CD14-positive monocyte (primary cell): ENCODE data around the gene URB2. TPM values are rescaled to one million over a fixed set of nuclear protein-coding genes. Genes with fewer than 3 reads are reported as not detected.

Experiments
- DNase-seq, 3 donors: peaks; one replicate each; pipeline ENCODE4 v3.0.0-alpha.2; 2011 to 2022
- H2AFZ ChIP-seq: 2 replicates; pipeline ENCODE4 v1.6.0; 2012; ENCODE audit warnings: mild to moderate bottlenecking, low read depth, low read length, inconsistent platforms; ENCODE audit not compliant: insufficient read depth, poor library complexity, severe bottlenecking
- H3K27ac ChIP-seq, 2 donors: 1 replicate in 1 of 2; 2 replicates in 1 of 2; pipeline ENCODE4 v1.5.1; 2012 to 2013; ENCODE audit warnings: low read length in 2 of 2, control low read depth in 1 of 2, inconsistent platforms in 1 of 2, low read depth in 1 of 2, mild to moderate bottlenecking in 1 of 2
- H3K27me3 ChIP-seq, 2 donors: one replicate each; pipeline versions ENCODE4 v1.6.0 to v1.6.1; 2011 to 2013; ENCODE audit warnings: low read length in 2 of 2; ENCODE audit not compliant: control insufficient read depth in 2 of 2, insufficient read depth in 2 of 2
- H3K36me3 ChIP-seq, 2 donors: replicated peaks in 1 of 2; 1 replicate in 1 of 2; 2 replicates in 1 of 2; pipeline versions ENCODE4 v1.5.1 to v1.6.1; 2012 to 2013; ENCODE audit warnings: low read length in 2 of 2, control low read depth in 1 of 2, inconsistent platforms in 1 of 2, mild to moderate bottlenecking in 1 of 2; ENCODE audit not compliant: insufficient read depth in 2 of 2, control insufficient read depth in 1 of 2
- H3K4me1 ChIP-seq, 2 donors: 1 replicate in 1 of 2; 2 replicates in 1 of 2; pipeline versions ENCODE4 v1.5.1 to v1.6.1; 2012 to 2013; ENCODE audit warnings: low read length in 2 of 2, control low read depth in 1 of 2, inconsistent platforms in 1 of 2, mild to moderate bottlenecking in 1 of 2, moderate library complexity in 1 of 2; ENCODE audit not compliant: insufficient read depth in 2 of 2, control insufficient read depth in 1 of 2
- H3K4me2 ChIP-seq: replicated peaks from 2 replicates; pipeline ENCODE3; 2012; ENCODE audit warnings: low read length, moderate library complexity, mild to moderate bottlenecking; ENCODE audit not compliant: poor library complexity, severe bottlenecking; ENCODE audit errors: extremely low read depth
- H3K4me3 ChIP-seq, 3 experiments: fragments of 200-600 bp in 1 of 3; sonication (generic) in 1 of 3; replicated peaks in 1 of 3; 1 replicate in 2 of 3; 2 replicates in 1 of 3; pipeline ENCODE4 v1.5.1; 2011 to 2013; ENCODE audit warnings: low read length in 3 of 3, mild to moderate bottlenecking in 3 of 3, control low read depth in 2 of 3, low read depth in 2 of 3, inconsistent platforms in 1 of 3, moderate library complexity in 1 of 3
- H3K79me2 ChIP-seq: 2 replicates; pipeline ENCODE4 v1.6.0; 2012; ENCODE audit warnings: mild to moderate bottlenecking, control low read depth, inconsistent platforms, low read length, moderate library complexity; ENCODE audit not compliant: insufficient read depth
- H3K9ac ChIP-seq: 2 replicates; pipeline ENCODE4 v1.6.0; 2017; ENCODE audit warnings: low read length, mild to moderate bottlenecking; ENCODE audit not compliant: insufficient read depth, poor library complexity, severe bottlenecking
- H3K9me3 ChIP-seq, 2 donors: replicated peaks in 1 of 2; 1 replicate in 1 of 2; 2 replicates in 1 of 2; pipeline versions ENCODE4 v1.5.1 to v1.6.1; 2012 to 2013; ENCODE audit warnings: low read length in 2 of 2, control low read depth in 1 of 2; ENCODE audit not compliant: control insufficient read depth in 1 of 2, insufficient read depth in 1 of 2
- H4K20me1 ChIP-seq: 2 replicates; pipeline ENCODE4 v1.6.0; 2012; ENCODE audit warnings: mild to moderate bottlenecking, low read length, control low read depth, moderate library complexity; ENCODE audit not compliant: insufficient read depth
- H3K27ac Mint-ChIP-seq, 7 donors: one replicate each; pipeline ENCODE4 v1.8.0; 2020; ENCODE audit warnings: mild to moderate bottlenecking in 7 of 7, mixed read lengths in 7 of 7, moderate library complexity in 6 of 7, inconsistent platforms in 2 of 7
- H3K27me3 Mint-ChIP-seq, 3 donors: one replicate each; pipeline ENCODE4 v1.8.0; 2021 to 2022; ENCODE audit warnings: low read depth in 3 of 3, mild to moderate bottlenecking in 3 of 3, mixed read lengths in 3 of 3, moderate library complexity in 3 of 3, inconsistent platforms in 1 of 3
- H3K36me3 Mint-ChIP-seq, 2 donors: one replicate each; pipeline ENCODE4 v1.8.0; 2020; ENCODE audit warnings: mixed read lengths in 2 of 2, inconsistent platforms in 1 of 2, mild to moderate bottlenecking in 1 of 2
- H3K4me1 Mint-ChIP-seq: one replicate; pipeline ENCODE4 v1.8.0; 2020; ENCODE audit warnings: mild to moderate bottlenecking, mixed read lengths
- H3K4me3 Mint-ChIP-seq, 2 donors: one replicate each; pipeline ENCODE4 v1.8.0; 2020; ENCODE audit warnings: mild to moderate bottlenecking in 2 of 2, mixed read lengths in 2 of 2, moderate library complexity in 1 of 2
- H3K9me3 Mint-ChIP-seq, 7 donors: one replicate each; pipeline ENCODE4 v1.8.0; 2020 to 2022; ENCODE audit warnings: mixed read lengths in 7 of 7, mild to moderate bottlenecking in 6 of 7, moderate library complexity in 6 of 7, inconsistent platforms in 2 of 7
- WGBS: methylation state at CpG from one replicate; pipeline ENCODE4 v1.1.5; 2013; ENCODE audit warnings: missing lambda C conversion rate; ENCODE audit not compliant: insufficient coverage; 5-methylcytosine and 5-hydroxymethylcytosine counted together
- intact Hi-C, 2 donors: fragments of 100-400 bp; cut with micrococcal nuclease; formaldehyde crosslinking; loops; one replicate each; pipeline versions ENCODE4 v1.15.0 to v1.15.1; 2023
- polyA plus RNA-seq, 3 donors: library from polyadenylated mRNA; depleted of rRNA in 1 of 3; unstranded in 2 of 3; stranded (reverse) in 1 of 3; fragments of 300-500 nt in 2 of 3; fragments of >200 nt in 1 of 3; fragmentation: Illumina TruSeq in 2 of 3; gene quantifications; 1 replicate in 2 of 3; 2 replicates in 1 of 3; pipeline ENCODE4 v1.2.3, GENCODE V29; 2012 to 2021
- TF ChIP-seq, protein P1 (sequence below): fragments of 200-600 bp; IDR thresholded peaks from one replicate; pipeline ENCODE4 v1.8.0; 2022; ENCODE audit warnings: antibody characterized with exemption, mild to moderate bottlenecking

URB2 gene
- polyA plus RNA-seq, 3 donors: 0.79 to 2.8 (median 1.5) TPM

DNA sequence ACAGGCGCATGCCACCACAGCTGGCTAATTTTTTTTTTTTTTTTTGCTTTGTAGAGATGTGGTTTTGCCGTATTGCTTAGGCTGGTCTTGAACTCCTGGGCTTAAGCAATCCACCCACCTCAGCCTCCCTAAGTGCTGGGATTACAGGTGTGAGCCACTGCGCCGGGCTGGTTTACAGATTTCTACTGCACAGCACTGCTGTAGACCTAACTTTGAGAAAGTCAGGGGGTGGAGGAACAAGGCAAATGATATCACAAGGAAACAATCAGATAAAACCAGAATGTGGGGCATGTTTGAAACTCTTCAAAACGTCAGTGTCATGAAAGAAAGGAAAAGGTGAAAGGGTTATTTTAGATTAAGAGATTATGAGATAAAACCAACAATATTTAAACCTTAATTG, 45.3 kb downstream of the URB2 start:
- H3K4me2 ChIP-seq: no peak overlapping the region
- H3K4me3 ChIP-seq: no peak overlapping the region
- no peaks in the 10 kb centered on the region for H4K20me1 ChIP-seq
- no peak for DNase-seq
- H3K4me1 ChIP-seq: no peaks in the 10 kb centered on the region
- H2AFZ ChIP-seq: no peak overlapping the region
- no peaks in the 10 kb centered on the region for H3K36me3 Mint-ChIP-seq
- H3K27me3 ChIP-seq: no peaks in the 10 kb centered on the region
- no peak overlapping the region for H3K27ac Mint-ChIP-seq
- no peak overlapping the region for H3K27ac ChIP-seq
- peaks cover 0 to 5% (median 0%) of the 10 kb centered on the region in 3 donors for H3K27me3 Mint-ChIP-seq
- intact Hi-C loops: no loop called here
- H3K36me3 ChIP-seq: no peaks in the 10 kb centered on the region
- no peak overlapping the region for H3K4me3 Mint-ChIP-seq
- no peaks in the 10 kb centered on the region for H3K4me1 Mint-ChIP-seq
- no peaks in the 10 kb centered on the region for H3K9me3 Mint-ChIP-seq
- H3K9ac ChIP-seq: no peak overlapping the region
- no peaks in the 10 kb centered on the region for H3K9me3 ChIP-seq
- TF ChIP-seq, protein P1, sequence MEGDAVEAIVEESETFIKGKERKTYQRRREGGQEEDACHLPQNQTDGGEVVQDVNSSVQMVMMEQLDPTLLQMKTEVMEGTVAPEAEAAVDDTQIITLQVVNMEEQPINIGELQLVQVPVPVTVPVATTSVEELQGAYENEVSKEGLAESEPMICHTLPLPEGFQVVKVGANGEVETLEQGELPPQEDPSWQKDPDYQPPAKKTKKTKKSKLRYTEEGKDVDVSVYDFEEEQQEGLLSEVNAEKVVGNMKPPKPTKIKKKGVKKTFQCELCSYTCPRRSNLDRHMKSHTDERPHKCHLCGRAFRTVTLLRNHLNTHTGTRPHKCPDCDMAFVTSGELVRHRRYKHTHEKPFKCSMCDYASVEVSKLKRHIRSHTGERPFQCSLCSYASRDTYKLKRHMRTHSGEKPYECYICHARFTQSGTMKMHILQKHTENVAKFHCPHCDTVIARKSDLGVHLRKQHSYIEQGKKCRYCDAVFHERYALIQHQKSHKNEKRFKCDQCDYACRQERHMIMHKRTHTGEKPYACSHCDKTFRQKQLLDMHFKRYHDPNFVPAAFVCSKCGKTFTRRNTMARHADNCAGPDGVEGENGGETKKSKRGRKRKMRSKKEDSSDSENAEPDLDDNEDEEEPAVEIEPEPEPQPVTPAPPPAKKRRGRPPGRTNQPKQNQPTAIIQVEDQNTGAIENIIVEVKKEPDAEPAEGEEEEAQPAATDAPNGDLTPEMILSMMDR: no peak
- H3K79me2 ChIP-seq: no peaks in the 10 kb centered on the region
- WGBS: 100% methylated on average over 2 of the region's 5 CpGs

DNA sequence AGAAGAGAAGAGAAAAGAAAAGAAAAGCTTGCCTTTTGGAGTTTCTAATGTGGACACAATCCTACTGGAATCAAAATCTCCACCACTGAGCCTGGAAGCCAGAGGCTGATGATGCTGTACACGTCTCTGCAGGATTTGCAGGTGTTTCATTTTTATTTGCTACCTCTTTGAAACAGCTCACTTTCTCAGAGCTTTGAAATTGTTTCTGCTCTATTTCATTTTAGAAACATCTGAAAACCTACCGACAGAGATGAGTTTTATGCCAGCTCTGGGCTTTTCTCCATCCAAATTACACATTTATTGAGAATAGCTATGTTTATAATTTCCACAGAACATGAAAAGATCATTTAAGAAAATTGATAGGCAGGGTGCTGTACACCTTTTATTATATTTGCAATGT, 46.2 kb downstream of the URB2 start:
- Histone ChIP-seq H4K20me1 (no peaks in the 10 kb centered on the region), H3K27ac (no peak overlapping the region), H3K4me2 (no peak overlapping the region), H3K79me2 (no peaks in the 10 kb centered on the region), H3K9ac (no peak overlapping the region), H3K9me3 (no peaks in the 10 kb centered on the region), H3K27me3 (no peaks in the 10 kb centered on the region), H3K4me3 (no peak overlapping the region), H3K36me3 (no peaks in the 10 kb centered on the region), H2AFZ (no peak overlapping the region), H3K4me1 (no peaks in the 10 kb centered on the region)
- H3K27ac Mint-ChIP-seq: no peak overlapping the region
- H3K27me3 Mint-ChIP-seq: peaks cover 0 to 5% (median 0%) of the 10 kb centered on the region in 3 donors
- H3K9me3 Mint-ChIP-seq: no peaks in the 10 kb centered on the region
- 80% methylated on average over 1 of the region's 2 CpGs for WGBS
- no peak for DNase-seq
- H3K4me1 Mint-ChIP-seq: no peaks in the 10 kb centered on the region
- intact Hi-C loops: no loop called here
- no peak overlapping the region for H3K4me3 Mint-ChIP-seq
- TF ChIP-seq, protein P1: no peak
- H3K36me3 Mint-ChIP-seq: no peaks in the 10 kb centered on the region
